A549 (cell line): Measurements from ENCODE around the gene TROAP. TPM values are rescaled to one million over a fixed set of nuclear protein-coding genes. Genes with fewer than 3 reads are reported as not detected.

Experiments
- ATAC-seq, 2 experiments: fragments of 200-7000 bp in 1 of 2; fragments of >200 bp in 1 of 2; cut with Nextera tagmentation in 1 of 2; cut with Tn5 transposase in 1 of 2; 3 replicates each; pipeline versions ENCODE4 v1.8.0 to v1.9.1; 2018 to 2020; ENCODE audit warnings: mild to moderate bottlenecking in 1 of 2, moderate library complexity in 1 of 2
- CTCF ChIA-PET: fragments of 300-600 bp; sonication (Branson Sonifier 250); formaldehyde crosslinking; extraction: SDS; loops from one replicate; lab custom pipeline; 2021; ENCODE audit warnings: antibody characterized with exemption, inconsistent platforms; lab: Yijun Ruan, JAX
- POLR2A ChIA-PET: fragments of 350-600 bp; formaldehyde crosslinking; extraction: SDS; loops from one replicate; lab custom pipeline; 2021; ENCODE audit warnings: antibody characterized with exemption, inconsistent platforms; lab: Yijun Ruan, JAX
- DNase-seq, 2 experiments: peaks; one replicate each; pipeline versions ENCODE4 v3.0.0 to v3.0.0-alpha.2; 2011 to 2016; ENCODE audit warnings: low read depth in 1 of 2, low spot score in 1 of 2
- FAIRE-seq: peaks from 2 replicates; lab custom pipeline; 2011; peaks lifted over from hg19 to GRCh38; lab: Jason Lieb, UNC
- H3K27ac ChIP-seq, 2 experiments: fragments of >200 bp; sonication (Bioruptor Twin); formaldehyde crosslinking; 3 replicates each; pipeline ENCODE4 v1.5.1; 2016 to 2017
- H3K4me1 ChIP-seq: fragments of >200 bp; sonication (Bioruptor Twin); formaldehyde crosslinking; 3 replicates; pipeline ENCODE4 v1.6.1; 2016
- H3K4me2 ChIP-seq: fragments of >200 bp; sonication (Bioruptor Twin); formaldehyde crosslinking; 3 replicates; pipeline ENCODE4 v1.6.1; 2016
- H3K4me3 ChIP-seq: fragments of >200 bp; sonication (Bioruptor Twin); formaldehyde crosslinking; 3 replicates; pipeline ENCODE4 v1.5.1; 2016
- H3K9me3 ChIP-seq: fragments of >200 bp; sonication (Bioruptor Twin); formaldehyde crosslinking; 3 replicates; pipeline ENCODE4 v1.6.1; 2016
- ATOH8 ChIP-seq: fragments of 250-450 bp; sonication (Bioruptor Pico); IDR thresholded peaks from 2 replicates; pipeline ENCODE4 v1.5.0; 2020; ENCODE audit warnings: low read depth, mild to moderate bottlenecking, moderate library complexity
- BHLHE40 ChIP-seq: IDR thresholded peaks from 2 replicates; pipeline ENCODE4 v1.6.1; 2012; ENCODE audit warnings: low read depth, low read length, inconsistent platforms
- CBX8 ChIP-seq: fragments of 200-600 bp; sonication (generic); IDR thresholded peaks from 2 replicates; pipeline ENCODE4 v1.6.1; 2016
- CEBPB ChIP-seq, 2 experiments: fragments of >200 bp in 1 of 2; sonication (Bioruptor Twin) in 1 of 2; formaldehyde crosslinking in 1 of 2; IDR thresholded peaks; 2 replicates each; pipeline ENCODE4 v1.6.1; 2012 to 2016
- CTCF ChIP-seq: fragments of >200 bp; sonication (Bioruptor Twin); formaldehyde crosslinking; IDR thresholded peaks from 3 replicates; pipeline ENCODE4 v1.5.1; 2016
- ELK1 ChIP-seq: fragments of 150-350 bp; IDR thresholded peaks from 2 replicates; pipeline ENCODE4 v1.6.1; 2014; ENCODE audit warnings: low read depth, mild to moderate bottlenecking, low read length
- EP300 ChIP-seq, 2 experiments: fragments of >200 bp; sonication (Bioruptor Twin); formaldehyde crosslinking; IDR thresholded peaks; 2 replicates in 1 of 2; 3 replicates in 1 of 2; pipeline ENCODE4 v1.6.1; 2016 to 2017
- ESRRA ChIP-seq: fragments of 150-350 bp; IDR thresholded peaks from 2 replicates; pipeline ENCODE4 v1.6.1; 2014; ENCODE audit warnings: mild to moderate bottlenecking, low read length, borderline replicate concordance
- FOSB ChIP-seq: fragments of 250-450 bp; sonication (Bioruptor Pico); IDR thresholded peaks from 2 replicates; pipeline ENCODE4 v1.5.0; 2020; ENCODE audit warnings: mild to moderate bottlenecking, moderate library complexity
- FOSL2 ChIP-seq, 2 experiments: fragments of 450-650 bp in 1 of 2; fragments of >200 bp in 1 of 2; sonication (Bioruptor Twin) in 1 of 2; formaldehyde crosslinking; IDR thresholded peaks; 2 replicates each; pipeline versions ENCODE4 v1.5.0 to v1.6.1; 2016 to 2020; ENCODE audit warnings: mild to moderate bottlenecking in 1 of 2, moderate library complexity in 1 of 2
- HDAC2 ChIP-seq: fragments of 200-600 bp; sonication (generic); IDR thresholded peaks from 2 replicates; pipeline ENCODE4 v1.6.1; 2016
- HEYL ChIP-seq: fragments of 250-450 bp; sonication (Bioruptor Pico); IDR thresholded peaks from 2 replicates; pipeline ENCODE4 v1.8.0; 2021; ENCODE audit warnings: mild to moderate bottlenecking, moderate library complexity
- HOXB13 ChIP-seq: fragments of 250-450 bp; sonication (Bioruptor Pico); IDR thresholded peaks from 2 replicates; pipeline ENCODE4 v1.5.0; 2020; ENCODE audit warnings: low read depth, mild to moderate bottlenecking, moderate library complexity
- JUNB ChIP-seq: fragments of >200 bp; sonication (Bioruptor Twin); formaldehyde crosslinking; IDR thresholded peaks from 2 replicates; pipeline ENCODE4 v1.6.1; 2016
- MYC ChIP-seq: IDR thresholded peaks from 2 replicates; pipeline ENCODE4 v1.6.1; 2012; ENCODE audit warnings: mild to moderate bottlenecking, inconsistent platforms, low read length, improper control_type of control experiment, borderline replicate concordance
- NFE2L2 ChIP-seq: fragments of 150-350 bp; conservative IDR thresholded peaks from 2 replicates; pipeline ENCODE4 v1.6.1; 2014; ENCODE audit warnings: low read length
- NPAS2 ChIP-seq: fragments of 250-450 bp; sonication (Bioruptor Pico); IDR thresholded peaks from 2 replicates; pipeline ENCODE4 v1.8.0; 2022; ENCODE audit warnings: mild to moderate bottlenecking, moderate library complexity, borderline replicate concordance
- NR3C1 ChIP-seq: fragments of >200 bp; sonication (Bioruptor Twin); formaldehyde crosslinking; IDR thresholded peaks from 3 replicates; pipeline ENCODE4 v1.6.1; 2017
- PBX3 ChIP-seq: IDR thresholded peaks from 2 replicates; pipeline ENCODE4 v1.6.1; 2012
- POLR2AphosphoS2 ChIP-seq: conservative IDR thresholded peaks from 2 replicates; pipeline ENCODE4 v1.6.1; 2012; ENCODE audit warnings: low read length, improper control_type of control experiment, inconsistent platforms
- RAD21 ChIP-seq, 2 experiments: fragments of >200 bp in 1 of 2; sonication (Bioruptor Twin) in 1 of 2; formaldehyde crosslinking in 1 of 2; IDR thresholded peaks in 1 of 2; conservative IDR thresholded peaks in 1 of 2; 2 replicates in 1 of 2; 3 replicates in 1 of 2; pipeline ENCODE4 v1.6.1; 2012 to 2018; ENCODE audit warnings: inconsistent platforms in 1 of 2
- RFX5 ChIP-seq: fragments of 450-650 bp; IDR thresholded peaks from 2 replicates; pipeline ENCODE4 v1.7.1; 2014; ENCODE audit warnings: antibody characterized with exemption, mild to moderate bottlenecking, moderate library complexity
- RNF2 ChIP-seq: fragments of 200-600 bp; sonication (generic); IDR thresholded peaks from 2 replicates; pipeline ENCODE4 v1.6.1; 2016; ENCODE audit warnings: low read depth, mild to moderate bottlenecking, antibody characterized with exemption, moderate library complexity, borderline replicate concordance
- TP53 ChIP-seq: fragments of 250-450 bp; sonication (Bioruptor Pico); IDR thresholded peaks from 2 replicates; pipeline ENCODE4 v1.5.0; 2021; ENCODE audit warnings: mild to moderate bottlenecking, moderate library complexity
- ZC3H11A ChIP-seq: fragments of 450-650 bp; IDR thresholded peaks from 2 replicates; pipeline ENCODE4 v1.6.1; 2014; ENCODE audit warnings: antibody characterized with exemption, mild to moderate bottlenecking
- ZNF302 ChIP-seq: fragments of 250-450 bp; sonication (Bioruptor Pico); IDR thresholded peaks from 2 replicates; pipeline ENCODE4 v1.9.0; 2021; ENCODE audit warnings: inconsistent platforms, mild to moderate bottlenecking, moderate library complexity
- WGBS: methylation state at CpG from one replicate; pipeline ENCODE4 v1.1.6; 2017; ENCODE audit errors: missing lambda C conversion rate; 5-methylcytosine and 5-hydroxymethylcytosine counted together
- polyA plus RNA-seq, 4 experiments: library from polyadenylated mRNA; depleted of rRNA in 3 of 4; stranded (reverse); fragments of >200 nt; fragmentation: RNase III in 1 of 4; extraction: RNeasy Plus Mini Kit Qiagen cat#74134 plus additional on column Dnase treatment in 1 of 4; gene quantifications; 2 replicates in 3 of 4; 3 replicates in 1 of 4; pipeline ENCODE4 v1.2.3, GENCODE V29; 2011 to 2017
- TF ChIP-seq, protein P1 (sequence below): IDR thresholded peaks from 2 replicates; pipeline ENCODE4 v1.6.1; 2012; ENCODE audit warnings: low read depth, borderline replicate concordance
- TF ChIP-seq, protein P2 (sequence below): fragments of 450-650 bp; IDR thresholded peaks from 2 replicates; pipeline ENCODE4 v1.6.1; 2014; ENCODE audit warnings: antibody characterized with exemption
- TF ChIP-seq, protein P3 (sequence below): IDR thresholded peaks from 2 replicates; pipeline ENCODE4 v1.6.1; 2012

TROAP gene
- polyA plus RNA-seq, 2 of the 4 experiments (the other 2 are of a cell fraction) = 50.0 to 55.5 TPM

DNA sequence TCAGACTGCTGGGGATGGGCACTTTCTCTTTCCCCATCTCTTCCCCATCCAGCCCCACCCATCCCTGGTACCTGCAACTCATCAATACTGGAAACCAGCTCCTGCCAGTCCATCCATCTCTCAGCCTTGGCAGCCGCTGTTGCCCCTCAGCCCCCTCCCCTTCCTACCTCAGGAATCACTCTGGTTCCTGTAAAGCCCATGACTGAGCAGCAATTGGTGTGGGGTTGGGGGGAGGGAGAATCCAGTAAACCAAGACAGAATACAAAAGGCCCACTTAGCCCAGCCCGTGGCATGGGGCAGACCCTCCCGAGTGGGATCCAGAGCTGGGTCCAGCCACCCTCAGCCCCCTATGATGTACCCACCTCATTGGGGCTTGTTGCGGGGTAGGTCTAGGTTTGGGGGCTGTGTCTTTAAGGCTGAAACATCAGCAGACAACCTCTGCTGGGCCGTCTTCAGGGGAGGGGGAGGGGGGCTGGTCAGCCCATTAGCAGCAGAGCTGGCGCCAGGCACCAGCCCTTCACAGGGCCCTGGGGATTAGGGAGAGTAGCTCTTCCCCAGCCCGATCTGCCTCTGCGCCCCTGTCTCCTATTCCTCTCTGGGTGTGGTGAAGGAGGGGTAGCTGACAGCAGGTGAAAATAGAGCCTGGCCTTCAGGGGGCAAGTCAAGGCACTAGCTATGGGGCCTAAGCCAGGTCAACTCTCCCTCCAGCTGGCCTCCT, 28.8 kb upstream of the TROAP start:
- Histone ChIP-seq H3K4me2 (no peak overlapping the region), H3K27ac (no peak overlapping the region), H3K4me1 (peaks cover 18% of the 10 kb centered on the region; the same call in 2 of the 3 replicates), H3K4me3 (no peak overlapping the region), H3K9me3 (no peaks in the 10 kb centered on the region)
- 73% methylated on average over 8 of the region's 8 CpGs for WGBS
- ChIA-PET CTCF (interaction anchor here (1.0 to 15.8 kb wide), 17 partner anchors 8 to 288 kb away, joined by 3 to 164 read pairs (median 9); partner anchors contain the start of genes C1QL4, DNAJC22, TROAP and TUBA1C), POLR2A (no interaction called here)
- DNase-seq (no peak), ATAC-seq (no peak), FAIRE-seq (no peak)
- TF ChIP-seq, protein P1, sequence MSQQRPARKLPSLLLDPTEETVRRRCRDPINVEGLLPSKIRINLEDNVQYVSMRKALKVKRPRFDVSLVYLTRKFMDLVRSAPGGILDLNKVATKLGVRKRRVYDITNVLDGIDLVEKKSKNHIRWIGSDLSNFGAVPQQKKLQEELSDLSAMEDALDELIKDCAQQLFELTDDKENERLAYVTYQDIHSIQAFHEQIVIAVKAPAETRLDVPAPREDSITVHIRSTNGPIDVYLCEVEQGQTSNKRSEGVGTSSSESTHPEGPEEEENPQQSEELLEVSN = no peak
- no peak for TF ChIP-seq FOSL2 (IDR thresholded peaks at IDR 0.05)
- TF ChIP-seq FOSL2 (CRISPR knock-in tag; IDR thresholded peaks at IDR 0.05) = no peak
- no peak for TF ChIP-seq NPAS2 (CRISPR knock-in tag)
- no peak for TF ChIP-seq BHLHE40
- no peak for TF ChIP-seq TP53 (CRISPR knock-in tag)
- no peak for TF ChIP-seq EP300 (IDR thresholded peaks at IDR 0.05)
- TF ChIP-seq JUNB = no peak
- TF ChIP-seq ZNF302 (CRISPR knock-in tag) = no peak
- no peak for TF ChIP-seq ESRRA
- no peak for TF ChIP-seq CEBPB (IDR thresholded peaks at IDR 0.05)
- TF ChIP-seq ELK1 = no peak
- TF ChIP-seq MYC = no peak
- TF ChIP-seq ATOH8 (CRISPR knock-in tag) = no peak

DNA sequence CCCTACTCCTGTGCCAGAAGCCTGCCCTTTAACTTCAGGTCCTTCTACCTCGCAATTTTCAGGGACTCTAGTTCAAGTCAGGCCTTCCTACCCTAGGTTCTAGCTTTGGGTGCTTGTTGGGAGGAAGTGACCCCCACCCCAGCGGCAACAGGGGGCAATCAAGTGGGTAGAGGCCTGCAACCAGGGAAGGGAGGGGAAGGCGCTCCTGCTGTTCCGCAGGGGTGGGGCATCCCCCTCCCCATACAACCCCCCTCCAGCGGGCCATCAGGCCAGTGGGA, 28.3 kb upstream of the TROAP start:
- FAIRE-seq = no peak
- Histone ChIP-seq H3K27ac (no peak overlapping the region), H3K4me1 (peaks cover 18% of the 10 kb centered on the region; the same call in 2 of the 3 replicates), H3K4me2 (no peak overlapping the region), H3K9me3 (no peaks in the 10 kb centered on the region), H3K4me3 (no peak overlapping the region)
- no peak for ATAC-seq
- ChIA-PET CTCF (interaction anchor here (1.1 to 15.8 kb wide), 15 partner anchors 9 to 269 kb away, joined by 3 to 164 read pairs (median 29); partner anchors contain the start of genes C1QL4, DNAJC22, TROAP and TUBA1C), POLR2A (no interaction called here)
- WGBS = 97% methylated on average over 5 of the region's 5 CpGs
- DNase-seq = no peak
- TF ChIP-seq JUNB (no peak), HDAC2 (no peak), NFE2L2 (no peak), RFX5 (no peak), ZC3H11A (no peak), NPAS2 (CRISPR knock-in tag) (no peak), RNF2 (no peak), NR3C1 (no peak), HOXB13 (CRISPR knock-in tag) (no peak), CTCF (no peak), RAD21 (conservative IDR thresholded peaks at IDR 0.05 in 1 of 2, IDR thresholded peaks at IDR 0.05 in 1 of 2) (no peak), PBX3 (no peak), FOSB (CRISPR knock-in tag) (no peak), HEYL (CRISPR knock-in tag) (no peak), POLR2AphosphoS2 (no peak), ZNF302 (CRISPR knock-in tag) (no peak), CBX8 (no peak)
- TF ChIP-seq, protein P2, sequence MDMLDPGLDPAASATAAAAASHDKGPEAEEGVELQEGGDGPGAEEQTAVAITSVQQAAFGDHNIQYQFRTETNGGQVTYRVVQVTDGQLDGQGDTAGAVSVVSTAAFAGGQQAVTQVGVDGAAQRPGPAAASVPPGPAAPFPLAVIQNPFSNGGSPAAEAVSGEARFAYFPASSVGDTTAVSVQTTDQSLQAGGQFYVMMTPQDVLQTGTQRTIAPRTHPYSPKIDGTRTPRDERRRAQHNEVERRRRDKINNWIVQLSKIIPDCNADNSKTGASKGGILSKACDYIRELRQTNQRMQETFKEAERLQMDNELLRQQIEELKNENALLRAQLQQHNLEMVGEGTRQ = no peak
- TF ChIP-seq, protein P3, sequence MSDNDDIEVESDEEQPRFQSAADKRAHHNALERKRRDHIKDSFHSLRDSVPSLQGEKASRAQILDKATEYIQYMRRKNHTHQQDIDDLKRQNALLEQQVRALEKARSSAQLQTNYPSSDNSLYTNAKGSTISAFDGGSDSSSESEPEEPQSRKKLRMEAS = no peak
